ENCODE measurements around the gene ZC4H2.

ZC4H2 gene

GRCh38 chrX:64994131-64994798 lies 18.0 kb upstream of the ZC4H2 start:
- no peak for DNase-seq
- Histone ChIP-seq H3K36me3 (no peaks in the 10 kb centered on the region), H3K9me3 (ENCODE audit: severe bottlenecking) (no peaks in the 10 kb centered on the region), H3K4me3 (ENCODE audit: low read depth, low read length) (no peak overlapping the region), H3K27me3 (ENCODE audit: insufficient read depth, low read depth, severe bottlenecking) (peaks cover 22% of the 10 kb centered on the region), H3K27ac (no peak overlapping the region)
- TF ChIP-seq CTCF (IDR thresholded peaks at IDR 0.05; ENCODE audit: low read depth, low read length), result no peak

- no peaks in the 10 kb centered on the region for H3K9me3 ChIP-seq (ENCODE audit: severe bottlenecking)
- TF ChIP-seq CTCF (IDR thresholded peaks at IDR 0.05; ENCODE audit: low read depth, low read length), result no peak
- no peak overlapping the region for H3K4me3 ChIP-seq (ENCODE audit: low read depth, low read length)
Observed at GRCh38 chrX:64977830-64978229, 1.6 kb upstream of the ZC4H2 start.

GRCh38 chrX:64977051-64977450 lies 801 bp upstream of the ZC4H2 start:
- H3K27me3 ChIP-seq (ENCODE audit: insufficient read depth, low read depth, severe bottlenecking), result peaks cover 28% of the 10 kb centered on the region
- DNase-seq, result no peak
- H3K4me3 ChIP-seq (ENCODE audit: low read depth, low read length), result peak overlapping the region; percentile 59
- H3K9me3 ChIP-seq (ENCODE audit: severe bottlenecking), result no peaks in the 10 kb centered on the region
- H3K36me3 ChIP-seq, result no peaks in the 10 kb centered on the region
- no peak overlapping the region for H3K27ac ChIP-seq
- no peak for TF ChIP-seq CTCF (IDR thresholded peaks at IDR 0.05; ENCODE audit: low read depth, low read length)

More at GRCh38 chrX:64977830-64978229, 1.6 kb upstream of the ZC4H2 start:
- H3K27me3 ChIP-seq (ENCODE audit: insufficient read depth, low read depth, severe bottlenecking), result peaks cover 28% of the 10 kb centered on the region
- H3K36me3 ChIP-seq, result no peaks in the 10 kb centered on the region
- DNase-seq, result no peak
- no peak overlapping the region for H3K27ac ChIP-seq

- Histone ChIP-seq H3K27ac (no peak overlapping the region), H3K27me3 (ENCODE audit: insufficient read depth, low read depth, severe bottlenecking) (peaks cover 28% of the 10 kb centered on the region), H3K36me3 (no peaks in the 10 kb centered on the region), H3K9me3 (ENCODE audit: severe bottlenecking) (no peaks in the 10 kb centered on the region), H3K4me3 (ENCODE audit: low read depth, low read length) (peak overlapping the region; percentile 59)
- DNase-seq, result no peak
- no peak for TF ChIP-seq CTCF (IDR thresholded peaks at IDR 0.05; ENCODE audit: low read depth, low read length)
Observed at GRCh38 chrX:64976673-64977040, 407 bp upstream of the ZC4H2 start.

GRCh38 chrX:64975491-64975890 lies 759 bp downstream of the ZC4H2 start:
- DNase-seq, result peak; percentile 25
- Histone ChIP-seq H3K27ac (peak overlapping the region; percentile 10; the same call in 1 of the 2 replicates), H3K36me3 (no peaks in the 10 kb centered on the region), H3K9me3 (ENCODE audit: severe bottlenecking) (no peaks in the 10 kb centered on the region), H3K27me3 (ENCODE audit: insufficient read depth, low read depth, severe bottlenecking) (peaks cover 21% of the 10 kb centered on the region), H3K4me3 (ENCODE audit: low read depth, low read length) (peak overlapping the region; percentile 59)
- no peak for TF ChIP-seq CTCF (IDR thresholded peaks at IDR 0.05; ENCODE audit: low read depth, low read length)

GRCh38 chrX:64925480-64925879 lies 50.8 kb downstream of the ZC4H2 start:
- Histone ChIP-seq H3K27ac (no peak overlapping the region), H3K36me3 (no peaks in the 10 kb centered on the region), H3K27me3 (ENCODE audit: insufficient read depth, low read depth, severe bottlenecking) (no peaks in the 10 kb centered on the region), H3K4me3 (ENCODE audit: low read depth, low read length) (no peak overlapping the region), H3K9me3 (ENCODE audit: severe bottlenecking) (no peaks in the 10 kb centered on the region)
- TF ChIP-seq CTCF (IDR thresholded peaks at IDR 0.05; ENCODE audit: low read depth, low read length), result no peak
- no peak for DNase-seq

All from WERI-Rb-1 (cell line).